Measurements from ENCODE around the gene TRIM63. TPM values are rescaled to one million over a fixed set of nuclear protein-coding genes. Genes with fewer than 3 reads are reported as not detected.

TRIM63 gene
- polyA plus RNA-seq, 3 donors: 0.09 TPM; not detected in 2

- no peak overlapping the region for H3K9ac ChIP-seq (ENCODE audit: insufficient read depth, low read length, poor library complexity, severe bottlenecking)
Measured at GRCh38 chr1:26084091-26084561, 16.7 kb upstream of the TRIM63 start.

GRCh38 chr1:26083208-26083607, 15.8 kb upstream of the TRIM63 start:
- H3K36me3 ChIP-seq (replicated peaks in 1 of 2; ENCODE audit: control insufficient read depth in 1 of 2, insufficient read depth in 2 of 2, low read length in 2 of 2): no peaks in the 10 kb centered on the region
- no peak overlapping the region for H3K27ac ChIP-seq (ENCODE audit: low read depth in 1 of 2, low read length in 2 of 2)
- H3K27me3 ChIP-seq (ENCODE audit: control insufficient read depth in 2 of 2, insufficient read depth in 2 of 2, low read length in 2 of 2): peaks cover 0 to 3% of the 10 kb centered on the region in 2 donors
- H3K4me3 ChIP-seq (replicated peaks in 1 of 3; ENCODE audit: low read depth in 2 of 3, low read length in 3 of 3): no peak overlapping the region
- H3K4me2 ChIP-seq (replicated peaks; ENCODE audit: extremely low read depth, low read length, poor library complexity, severe bottlenecking): no peak overlapping the region
- intact Hi-C loops (cut with micrococcal nuclease): no loop called here
- peaks cover 1% of the 10 kb centered on the region for H3K4me1 Mint-ChIP-seq
- no peaks in the 10 kb centered on the region for H3K9me3 ChIP-seq (replicated peaks in 1 of 2; ENCODE audit: control insufficient read depth in 1 of 2, insufficient read depth in 1 of 2, low read length in 2 of 2)
- H3K9me3 Mint-ChIP-seq: no peaks in the 10 kb centered on the region
- H3K36me3 Mint-ChIP-seq: no peaks in the 10 kb centered on the region
- H3K9ac ChIP-seq (ENCODE audit: insufficient read depth, low read length, poor library complexity, severe bottlenecking): no peak overlapping the region
- H3K4me3 Mint-ChIP-seq: no peak overlapping the region
- H4K20me1 ChIP-seq (ENCODE audit: insufficient read depth, low read length): no peaks in the 10 kb centered on the region
- no peak for DNase-seq
- 67% methylated on average over 5 of the region's 5 CpGs for WGBS (ENCODE audit: insufficient coverage)
- TF ChIP-seq, protein P1, sequence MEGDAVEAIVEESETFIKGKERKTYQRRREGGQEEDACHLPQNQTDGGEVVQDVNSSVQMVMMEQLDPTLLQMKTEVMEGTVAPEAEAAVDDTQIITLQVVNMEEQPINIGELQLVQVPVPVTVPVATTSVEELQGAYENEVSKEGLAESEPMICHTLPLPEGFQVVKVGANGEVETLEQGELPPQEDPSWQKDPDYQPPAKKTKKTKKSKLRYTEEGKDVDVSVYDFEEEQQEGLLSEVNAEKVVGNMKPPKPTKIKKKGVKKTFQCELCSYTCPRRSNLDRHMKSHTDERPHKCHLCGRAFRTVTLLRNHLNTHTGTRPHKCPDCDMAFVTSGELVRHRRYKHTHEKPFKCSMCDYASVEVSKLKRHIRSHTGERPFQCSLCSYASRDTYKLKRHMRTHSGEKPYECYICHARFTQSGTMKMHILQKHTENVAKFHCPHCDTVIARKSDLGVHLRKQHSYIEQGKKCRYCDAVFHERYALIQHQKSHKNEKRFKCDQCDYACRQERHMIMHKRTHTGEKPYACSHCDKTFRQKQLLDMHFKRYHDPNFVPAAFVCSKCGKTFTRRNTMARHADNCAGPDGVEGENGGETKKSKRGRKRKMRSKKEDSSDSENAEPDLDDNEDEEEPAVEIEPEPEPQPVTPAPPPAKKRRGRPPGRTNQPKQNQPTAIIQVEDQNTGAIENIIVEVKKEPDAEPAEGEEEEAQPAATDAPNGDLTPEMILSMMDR (IDR thresholded peaks at IDR 0.05): no peak
- peaks cover 3 to 22% (median 15%) of the 10 kb centered on the region in 3 donors for H3K27me3 Mint-ChIP-seq (ENCODE audit: low read depth in 3 of 3)
- no peaks in the 10 kb centered on the region for H3K4me1 ChIP-seq (ENCODE audit: control insufficient read depth in 1 of 2, insufficient read depth in 2 of 2, low read length in 2 of 2)
- no peak overlapping the region for H3K27ac Mint-ChIP-seq
- H3K79me2 ChIP-seq (ENCODE audit: insufficient read depth, low read length): no peaks in the 10 kb centered on the region
- H2AFZ ChIP-seq (ENCODE audit: insufficient read depth, low read depth, low read length, poor library complexity, severe bottlenecking): no peak overlapping the region

More at GRCh38 chr1:26084091-26084561, 16.7 kb upstream of the TRIM63 start:
- H3K4me3 ChIP-seq (replicated peaks in 1 of 3; ENCODE audit: low read depth in 2 of 3, low read length in 3 of 3): no peak overlapping the region
- no peak for DNase-seq
- H3K4me1 ChIP-seq (ENCODE audit: control insufficient read depth in 1 of 2, insufficient read depth in 2 of 2, low read length in 2 of 2): no peaks in the 10 kb centered on the region
- 67% methylated on average over 1 of the region's 2 CpGs for WGBS (ENCODE audit: insufficient coverage)
- TF ChIP-seq, protein P1 (IDR thresholded peaks at IDR 0.05): no peak
- Mint-ChIP-seq H3K4me3 (no peak overlapping the region), H3K36me3 (no peaks in the 10 kb centered on the region), H3K4me1 (peaks cover 1% of the 10 kb centered on the region), H3K27me3 (ENCODE audit: low read depth in 3 of 3) (peaks cover 3 to 19% (median 13%) of the 10 kb centered on the region in 3 donors), H3K27ac (no peak overlapping the region), H3K9me3 (no peaks in the 10 kb centered on the region)
- H4K20me1 ChIP-seq (ENCODE audit: insufficient read depth, low read length): no peaks in the 10 kb centered on the region
- H3K79me2 ChIP-seq (ENCODE audit: insufficient read depth, low read length): no peaks in the 10 kb centered on the region
- peaks cover 0 to 3% of the 10 kb centered on the region in 2 donors for H3K27me3 ChIP-seq (ENCODE audit: control insufficient read depth in 2 of 2, insufficient read depth in 2 of 2, low read length in 2 of 2)
- no peaks in the 10 kb centered on the region for H3K36me3 ChIP-seq (replicated peaks in 1 of 2; ENCODE audit: control insufficient read depth in 1 of 2, insufficient read depth in 2 of 2, low read length in 2 of 2)
- H3K27ac ChIP-seq (ENCODE audit: low read depth in 1 of 2, low read length in 2 of 2): no peak overlapping the region
- H2AFZ ChIP-seq (ENCODE audit: insufficient read depth, low read depth, low read length, poor library complexity, severe bottlenecking): no peak overlapping the region
- intact Hi-C loops (cut with micrococcal nuclease): no loop called here
- no peaks in the 10 kb centered on the region for H3K9me3 ChIP-seq (replicated peaks in 1 of 2; ENCODE audit: control insufficient read depth in 1 of 2, insufficient read depth in 1 of 2, low read length in 2 of 2)
- H3K4me2 ChIP-seq (replicated peaks; ENCODE audit: extremely low read depth, low read length, poor library complexity, severe bottlenecking): no peak overlapping the region
